ENCODE measurements around the gene GAN.

The GAN gene

DNA sequence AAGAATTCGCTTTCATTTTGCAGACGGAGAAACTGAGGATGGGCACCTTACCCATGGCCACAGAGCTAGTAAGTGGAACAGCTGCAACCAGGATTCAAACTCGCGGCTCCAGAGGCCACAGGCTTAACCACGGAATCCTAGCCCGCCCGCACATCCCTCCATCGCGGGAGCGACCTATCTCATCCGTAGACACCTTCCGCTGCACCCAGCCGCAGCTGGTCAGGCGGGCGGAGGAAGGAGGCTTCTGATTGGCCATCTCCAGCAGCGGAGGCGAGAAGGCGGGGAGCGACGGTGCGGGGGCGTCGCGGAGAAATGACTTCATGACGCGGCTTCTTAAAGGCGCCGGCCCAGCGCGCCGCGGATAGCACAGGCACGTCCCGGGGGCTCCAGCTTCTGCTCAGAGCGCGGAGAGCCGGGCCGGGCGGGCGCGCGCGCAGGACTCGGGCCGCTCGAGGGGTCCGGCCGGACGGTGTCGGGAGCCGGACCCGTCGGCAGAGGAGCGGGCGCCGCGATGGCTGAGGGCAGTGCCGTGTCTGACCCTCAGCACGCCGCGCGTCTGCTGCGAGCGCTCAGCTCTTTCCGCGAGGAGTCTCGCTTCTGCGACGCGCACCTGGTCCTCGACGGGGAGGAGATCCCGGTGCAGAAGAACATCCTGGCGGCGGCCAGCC lies at the start of gene GAN:
Gene GAN (plus strand): TSS at position 360 of the 668 bp plus-strand sequence. CDS start 152 bp downstream, at position 512.
- DNase-seq, result peak; percentile 43

- no peak for DNase-seq
Observed at GRCh38 chr16:81265052-81265451, 49.7 kb upstream of the GAN start.

- no peak for DNase-seq
Observed at GRCh38 chr16:81265658-81266451, 48.9 kb upstream of the GAN start.

DNA sequence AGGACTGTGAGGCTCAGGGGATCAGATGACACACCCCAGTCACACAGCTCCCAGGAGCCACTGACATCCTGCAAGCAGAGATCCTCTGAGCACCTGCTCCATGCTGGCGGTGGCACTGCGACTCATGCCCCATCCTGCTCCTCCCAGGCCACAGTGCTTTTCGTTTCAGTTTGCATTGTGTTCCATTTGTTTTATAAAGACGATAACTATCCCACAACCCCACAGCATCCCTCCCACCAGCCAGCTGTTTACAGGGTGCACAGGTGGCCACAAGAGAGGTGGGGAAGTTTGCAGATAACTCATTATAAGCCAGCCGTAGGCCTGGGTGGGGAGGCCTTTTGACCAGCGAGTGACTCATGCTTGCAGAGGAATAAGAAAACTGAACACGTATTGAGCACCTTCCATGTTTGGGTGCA lies 48.1 kb upstream of the GAN start:
- DNase-seq, result no peak

DNA sequence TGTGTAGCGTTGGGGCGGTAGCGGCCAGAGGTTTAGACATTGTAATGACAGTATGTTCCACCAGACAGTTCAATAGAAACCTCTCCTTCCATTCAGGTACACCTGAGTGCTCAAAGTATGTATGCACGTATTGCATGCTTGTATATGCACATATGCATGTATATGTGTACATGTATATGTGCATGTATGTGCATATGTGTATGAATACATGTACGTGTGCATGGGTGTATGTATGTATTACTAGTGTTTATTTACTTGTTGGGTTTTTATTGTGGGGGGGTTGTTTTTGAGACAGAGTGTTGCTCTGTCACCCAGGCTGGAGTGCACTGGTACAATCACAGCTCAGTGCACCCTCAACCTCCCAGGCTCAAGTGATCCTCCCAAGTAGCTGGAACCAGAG lies 46.3 kb upstream of the GAN start:
- no peak for DNase-seq

- no peak for DNase-seq
Observed at GRCh38 chr16:81273223-81273950, 41.4 kb upstream of the GAN start.

GRCh38 chr16:81275064-81275532 lies 39.7 kb upstream of the GAN start:
- no peak for DNase-seq

GRCh38 chr16:81275795-81276194 lies 39.0 kb upstream of the GAN start:
- no peak for DNase-seq

GRCh38 chr16:81276323-81276722 lies 38.4 kb upstream of the GAN start:
- DNase-seq, result no peak

- DNase-seq, result no peak
Observed at GRCh38 chr16:81277541-81278080, 37.2 kb upstream of the GAN start.

GRCh38 chr16:81278526-81278925 lies 36.2 kb upstream of the GAN start:
- DNase-seq, result no peak

GRCh38 chr16:81279392-81279791 lies 35.4 kb upstream of the GAN start:
- DNase-seq, result no peak

DNA sequence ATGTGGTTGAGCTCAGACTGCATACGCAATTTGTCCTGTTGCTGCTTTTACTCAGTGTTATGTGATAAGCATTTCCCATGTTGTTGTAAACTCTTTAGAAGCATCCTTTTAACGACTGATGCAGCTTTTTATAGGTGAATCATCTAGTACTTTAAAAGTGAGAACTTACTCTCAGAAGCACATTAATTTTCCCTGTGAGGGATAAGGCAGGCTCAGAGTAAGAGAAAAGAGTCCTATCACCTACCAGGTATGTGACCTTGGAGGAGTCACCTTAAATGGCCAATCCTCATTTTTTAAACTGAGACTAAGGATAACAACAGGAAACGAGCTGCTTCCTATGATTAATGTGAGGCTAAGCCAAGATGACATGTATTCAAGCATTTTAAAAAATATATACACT lies 34.4 kb upstream of the GAN start:
- DNase-seq, result no peak

GRCh38 chr16:81283044-81283443 lies 31.7 kb upstream of the GAN start:
- no peak for DNase-seq

DNA sequence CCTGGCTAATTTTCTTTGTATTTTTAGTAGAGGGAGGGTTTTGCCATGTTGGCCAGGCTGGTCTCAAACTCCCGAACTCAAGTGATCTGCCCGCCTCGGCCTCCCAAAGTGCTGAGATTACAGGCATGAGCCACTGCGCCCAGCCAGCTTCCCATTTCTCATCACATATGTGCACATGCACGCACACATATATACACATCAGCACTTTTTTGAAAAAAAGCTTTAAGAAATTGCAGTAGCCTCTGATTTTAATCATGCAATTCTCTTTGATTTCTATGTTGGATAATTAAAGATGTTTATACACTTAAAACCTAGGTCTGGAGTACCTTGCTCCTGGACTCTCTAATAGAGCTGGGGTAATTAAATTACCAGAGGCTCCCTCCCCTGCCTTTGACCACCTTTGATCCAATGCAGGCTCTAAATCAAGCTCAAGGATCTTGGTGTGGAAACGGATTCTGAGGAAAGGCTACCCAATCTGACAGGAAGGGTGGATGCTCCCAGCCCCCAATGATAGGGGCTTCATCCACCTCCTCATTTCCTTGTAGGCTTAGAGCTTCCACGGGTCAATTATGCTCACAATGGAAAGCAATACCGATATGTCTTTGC lies 29.7 kb upstream of the GAN start:
- no peak for DNase-seq

DNA sequence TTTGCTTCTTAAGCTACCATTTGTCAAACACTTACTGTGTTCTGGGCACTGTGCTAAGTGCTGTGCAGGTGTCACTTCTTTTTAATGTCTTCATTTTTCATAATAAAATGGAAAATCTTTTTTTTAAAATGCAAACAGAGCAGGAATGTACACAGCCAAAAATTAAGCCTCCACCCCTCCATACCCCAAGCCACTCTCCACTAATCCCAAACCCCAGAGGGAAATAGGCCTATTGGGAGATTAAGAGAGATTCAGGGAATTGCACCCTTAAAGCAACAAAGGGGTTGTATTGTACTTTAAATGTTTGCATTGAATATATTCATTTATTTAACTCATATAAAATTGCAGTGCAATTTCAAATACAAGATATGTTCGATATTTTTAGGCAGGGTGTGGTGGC lies 28.6 kb upstream of the GAN start:
- no peak for DNase-seq

DNA sequence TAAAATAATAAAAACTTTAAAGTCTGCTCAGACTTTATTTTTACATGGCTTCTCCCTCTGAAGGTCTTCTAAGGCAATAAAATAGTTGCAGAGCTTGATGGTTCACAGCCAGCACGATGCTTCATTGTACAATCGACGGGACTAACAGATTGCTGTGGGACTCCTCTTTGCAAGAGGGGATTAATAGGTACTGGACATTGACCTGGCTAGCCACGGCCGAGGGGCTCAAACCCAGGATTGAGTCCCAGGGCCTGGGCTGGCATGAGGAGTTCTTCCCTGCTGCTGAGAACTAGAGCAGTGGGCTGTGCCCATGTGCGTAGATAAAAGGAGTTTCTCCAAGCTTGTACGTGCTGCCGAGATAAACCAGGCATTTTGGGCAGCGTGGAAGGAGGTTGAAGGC lies 23.6 kb upstream of the GAN start:
- DNase-seq, result no peak

GRCh38 chr16:81292936-81293335 lies 21.8 kb upstream of the GAN start:
- no peak for DNase-seq

- no peak for DNase-seq
Observed at GRCh38 chr16:81293909-81294802, 20.6 kb upstream of the GAN start.

GRCh38 chr16:81296631-81297030 lies 18.1 kb upstream of the GAN start:
- DNase-seq, result no peak

- no peak for DNase-seq
Observed at GRCh38 chr16:81307770-81308169, 7.0 kb upstream of the GAN start.

All from NCI-H187 treated with DMSO at 0.1 percent for 48 hours (cell line).